B cell (primary cell): ENCODE data around the gene ABR.

Source experiments
- CTCF ChIP-seq: fragments of 200-600 bp; IDR thresholded peaks from one replicate; pipeline ENCODE4 v1.8.0; 2022; ENCODE audit warnings: antibody characterized with exemption, mild to moderate bottlenecking
- EZH2 ChIP-seq: IDR thresholded peaks from 2 replicates; pipeline ENCODE4 v1.6.1; 2012; ENCODE audit warnings: borderline replicate concordance, low read depth, mild to moderate bottlenecking, moderate library complexity, low read length; ENCODE audit not compliant: insufficient read depth, poor library complexity, severe bottlenecking

DNA sequence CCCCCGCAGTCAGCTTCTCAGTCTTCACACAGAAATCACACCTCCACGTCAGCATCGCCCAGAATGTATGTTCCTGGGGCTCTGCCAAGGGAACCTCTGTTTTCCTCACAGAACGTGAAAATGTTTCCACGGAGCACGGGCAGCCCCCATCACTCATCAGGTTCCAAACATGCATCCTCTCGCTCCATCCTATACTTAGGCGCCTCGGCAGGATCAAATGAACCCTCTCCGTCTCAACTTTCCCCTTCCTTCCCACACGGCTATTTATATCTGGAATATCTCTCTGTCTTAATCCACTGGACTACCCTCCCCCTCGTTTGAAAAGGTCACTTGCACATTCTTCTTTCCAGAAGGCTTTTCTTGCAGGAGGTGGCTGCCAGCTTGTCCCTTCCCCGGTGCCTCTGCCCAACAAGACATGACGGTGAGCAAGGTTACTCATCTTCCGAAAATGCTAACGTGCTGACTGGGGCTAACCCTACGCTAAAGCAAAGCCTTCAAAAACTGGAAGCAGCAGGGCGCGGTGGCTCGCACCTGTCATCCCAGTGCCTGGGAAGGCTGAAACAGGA is 221.8 kb downstream of the ABR start:
- no peak for TF ChIP-seq CTCF
- no peak for TF ChIP-seq EZH2
